NT2/D1 (cell line): ENCODE measurements around the gene SLC25A14.

Source experiments
- YY1 ChIP-seq: IDR thresholded peaks from 2 replicates; pipeline ENCODE4 v1.6.1; 2011; ENCODE audit not compliant: insufficient read length, insufficient read depth
- ZNF274 ChIP-seq: IDR thresholded peaks from 2 replicates; pipeline ENCODE4 v1.6.1; 2011; ENCODE audit warnings: mild to moderate bottlenecking, low read depth, low read length

DNA sequence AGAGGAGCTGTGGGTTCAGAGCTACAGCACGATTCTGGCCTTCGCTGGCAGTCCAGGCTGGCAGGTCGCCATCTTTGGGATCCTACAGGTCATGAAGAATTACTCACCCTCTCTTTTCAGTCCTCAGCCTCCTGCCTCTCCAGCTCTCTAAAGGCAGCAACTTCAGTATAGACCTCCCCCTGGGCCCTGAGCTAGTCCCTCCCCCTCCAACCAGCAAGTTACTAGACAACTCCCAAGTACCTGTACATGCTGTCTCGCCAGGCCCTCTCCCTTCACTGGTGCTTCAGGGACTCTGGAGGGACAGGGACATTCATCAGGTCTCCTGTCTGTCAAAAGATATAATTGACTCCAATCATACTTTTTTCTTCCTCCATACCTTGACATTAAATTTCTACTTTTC is 45.8 kb downstream of the SLC25A14 start, which contains the start of gene GPR119:
- TF ChIP-seq ZNF274 = no peak
- TF ChIP-seq YY1 = no peak
